Stimulated activated CD4-positive, alpha-beta T cell treated with anti-CD3 and anti-CD28 coated beads, Interleukin-2, amount 100 ng/mL, for 24 hours (primary cell): ENCODE results near the gene NUP50.
A peak's percentile ranks its signal among the peaks of the same experiment; 100 is the strongest.

Experiments
- DNase-seq, 2 donors: peaks; one replicate each; pipeline ENCODE4 v3.0.0-alpha.2; 2020

Gene NUP50

GRCh38 chr22:45163451-45164269 is at the start of gene NUP50:
TSS of gene NUP50 (plus strand) at chr22:45163925. CDS start at chr22:45168178, 4,253 bp downstream.
- peak; percentile 94 to 96 for DNase-seq

GRCh38 chr22:45120440-45120839 is 43.3 kb upstream of the NUP50 start:
- no peak for DNase-seq

- DNase-seq, result no peak
These were observed 42.8 kb upstream of the NUP50 start for GRCh38 chr22:45120931-45121330.

- DNase-seq, result no peak
These were observed 39.4 kb upstream of the NUP50 start for GRCh38 chr22:45124176-45124847.

GRCh38 chr22:45125188-45125587 is 38.5 kb upstream of the NUP50 start:
- DNase-seq, result no peak

- DNase-seq, result no peak
These were observed 35.9 kb upstream of the NUP50 start for GRCh38 chr22:45127866-45128265.

- DNase-seq, result peak; percentile 28 to 30
These were observed 33.8 kb upstream of the NUP50 start for GRCh38 chr22:45129703-45130524.

GRCh38 chr22:45130891-45131290 is 32.8 kb upstream of the NUP50 start:
- DNase-seq, result no peak

- no peak for DNase-seq
These were observed 32.0 kb upstream of the NUP50 start for GRCh38 chr22:45131749-45132148.

GRCh38 chr22:45134313-45134712 is 29.4 kb upstream of the NUP50 start:
- DNase-seq, result no peak

GRCh38 chr22:45136594-45136993 is 27.1 kb upstream of the NUP50 start:
- no peak for DNase-seq

- no peak for DNase-seq
These were observed 24.0 kb upstream of the NUP50 start for GRCh38 chr22:45139693-45140092.

GRCh38 chr22:45142376-45142775 is 21.3 kb upstream of the NUP50 start:
- DNase-seq, result no peak

GRCh38 chr22:45144916-45145315 is 18.8 kb upstream of the NUP50 start:
- DNase-seq, result no peak

GRCh38 chr22:45149671-45150070 is 14.1 kb upstream of the NUP50 start:
- DNase-seq, result no peak

- DNase-seq, result no peak
These were observed 13.6 kb upstream of the NUP50 start for GRCh38 chr22:45150139-45150538.

- DNase-seq, result no peak
These were observed 12.2 kb upstream of the NUP50 start for GRCh38 chr22:45151503-45151902.

GRCh38 chr22:45154383-45154782 is 9.3 kb upstream of the NUP50 start:
- DNase-seq, result no peak

- DNase-seq, result no peak
These were observed 8.5 kb upstream of the NUP50 start for GRCh38 chr22:45155050-45155840.

- DNase-seq, result no peak
These were observed 5.8 kb upstream of the NUP50 start for GRCh38 chr22:45157907-45158306.

- no peak for DNase-seq
These were observed 3.9 kb upstream of the NUP50 start for GRCh38 chr22:45159652-45160462.

GRCh38 chr22:45162531-45162930 is 1.2 kb upstream of the NUP50 start:
- DNase-seq, result no peak
